GM12874 (cell line): ENCODE measurements around the gene RNF212B.

Experiments
- TF ChIP-seq, protein P1 (sequence below): IDR thresholded peaks from 2 replicates; pipeline ENCODE4 v1.5.1; 2011; ENCODE audit warnings: low read depth, mild to moderate bottlenecking, control low read depth, low read length, moderate library complexity; ENCODE audit not compliant: insufficient read depth

RNF212B gene

DNA sequence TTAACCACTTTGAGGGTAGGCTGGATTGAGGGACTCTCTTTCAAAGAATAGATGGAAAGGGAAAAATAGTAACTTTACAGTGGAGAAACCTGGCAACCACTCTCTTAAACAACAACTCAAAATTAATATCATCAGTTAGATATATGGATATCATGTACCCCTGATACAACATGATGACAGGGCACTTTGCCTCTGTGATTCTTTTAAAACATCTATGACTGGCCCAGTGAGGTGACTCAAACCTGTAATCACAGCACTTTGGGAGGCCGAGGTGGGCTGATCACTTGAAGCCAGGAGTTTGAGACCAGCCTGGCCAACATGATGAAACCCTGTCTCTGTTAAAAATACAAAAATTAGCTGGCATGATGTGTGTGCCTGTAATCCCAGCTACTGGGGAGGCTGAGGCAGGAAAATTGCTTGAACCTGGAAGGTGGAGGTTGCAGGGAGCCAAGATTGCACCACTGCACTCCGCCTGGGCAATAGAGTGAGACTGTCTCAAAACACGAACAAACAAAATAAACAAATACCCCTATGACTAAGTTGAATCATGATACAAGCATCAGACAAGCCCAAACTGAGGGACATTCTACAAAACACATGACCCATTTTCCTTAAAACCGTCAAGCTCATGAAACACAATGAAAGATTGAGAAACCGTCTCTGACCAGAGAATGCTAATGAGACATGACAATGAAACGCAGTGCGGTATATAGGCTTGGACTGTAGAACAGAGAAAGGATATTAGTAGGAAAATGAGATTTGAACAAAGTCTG, 27.9 kb upstream of the RNF212B start:
- TF ChIP-seq, protein P1, sequence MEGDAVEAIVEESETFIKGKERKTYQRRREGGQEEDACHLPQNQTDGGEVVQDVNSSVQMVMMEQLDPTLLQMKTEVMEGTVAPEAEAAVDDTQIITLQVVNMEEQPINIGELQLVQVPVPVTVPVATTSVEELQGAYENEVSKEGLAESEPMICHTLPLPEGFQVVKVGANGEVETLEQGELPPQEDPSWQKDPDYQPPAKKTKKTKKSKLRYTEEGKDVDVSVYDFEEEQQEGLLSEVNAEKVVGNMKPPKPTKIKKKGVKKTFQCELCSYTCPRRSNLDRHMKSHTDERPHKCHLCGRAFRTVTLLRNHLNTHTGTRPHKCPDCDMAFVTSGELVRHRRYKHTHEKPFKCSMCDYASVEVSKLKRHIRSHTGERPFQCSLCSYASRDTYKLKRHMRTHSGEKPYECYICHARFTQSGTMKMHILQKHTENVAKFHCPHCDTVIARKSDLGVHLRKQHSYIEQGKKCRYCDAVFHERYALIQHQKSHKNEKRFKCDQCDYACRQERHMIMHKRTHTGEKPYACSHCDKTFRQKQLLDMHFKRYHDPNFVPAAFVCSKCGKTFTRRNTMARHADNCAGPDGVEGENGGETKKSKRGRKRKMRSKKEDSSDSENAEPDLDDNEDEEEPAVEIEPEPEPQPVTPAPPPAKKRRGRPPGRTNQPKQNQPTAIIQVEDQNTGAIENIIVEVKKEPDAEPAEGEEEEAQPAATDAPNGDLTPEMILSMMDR, result no peak

DNA sequence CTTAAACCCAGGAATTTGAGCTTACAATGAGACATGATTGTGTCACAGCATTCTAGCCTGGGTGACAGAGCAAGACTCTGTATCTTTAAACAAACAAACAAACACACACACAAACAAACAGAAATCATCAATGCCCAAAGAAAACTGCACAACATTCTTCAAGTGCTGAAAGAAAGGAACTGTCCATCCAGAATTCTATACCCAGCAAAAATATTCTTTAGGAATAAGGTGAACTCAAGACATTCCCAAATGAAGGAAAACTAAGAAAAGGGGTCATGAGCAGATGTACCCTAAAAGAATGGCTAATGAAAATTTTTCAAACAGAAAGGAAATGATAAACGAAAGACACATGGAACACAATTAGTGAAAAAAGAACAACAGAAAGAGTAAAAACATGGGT, 22.3 kb upstream of the RNF212B start:
- TF ChIP-seq, protein P1, result no peak

DNA sequence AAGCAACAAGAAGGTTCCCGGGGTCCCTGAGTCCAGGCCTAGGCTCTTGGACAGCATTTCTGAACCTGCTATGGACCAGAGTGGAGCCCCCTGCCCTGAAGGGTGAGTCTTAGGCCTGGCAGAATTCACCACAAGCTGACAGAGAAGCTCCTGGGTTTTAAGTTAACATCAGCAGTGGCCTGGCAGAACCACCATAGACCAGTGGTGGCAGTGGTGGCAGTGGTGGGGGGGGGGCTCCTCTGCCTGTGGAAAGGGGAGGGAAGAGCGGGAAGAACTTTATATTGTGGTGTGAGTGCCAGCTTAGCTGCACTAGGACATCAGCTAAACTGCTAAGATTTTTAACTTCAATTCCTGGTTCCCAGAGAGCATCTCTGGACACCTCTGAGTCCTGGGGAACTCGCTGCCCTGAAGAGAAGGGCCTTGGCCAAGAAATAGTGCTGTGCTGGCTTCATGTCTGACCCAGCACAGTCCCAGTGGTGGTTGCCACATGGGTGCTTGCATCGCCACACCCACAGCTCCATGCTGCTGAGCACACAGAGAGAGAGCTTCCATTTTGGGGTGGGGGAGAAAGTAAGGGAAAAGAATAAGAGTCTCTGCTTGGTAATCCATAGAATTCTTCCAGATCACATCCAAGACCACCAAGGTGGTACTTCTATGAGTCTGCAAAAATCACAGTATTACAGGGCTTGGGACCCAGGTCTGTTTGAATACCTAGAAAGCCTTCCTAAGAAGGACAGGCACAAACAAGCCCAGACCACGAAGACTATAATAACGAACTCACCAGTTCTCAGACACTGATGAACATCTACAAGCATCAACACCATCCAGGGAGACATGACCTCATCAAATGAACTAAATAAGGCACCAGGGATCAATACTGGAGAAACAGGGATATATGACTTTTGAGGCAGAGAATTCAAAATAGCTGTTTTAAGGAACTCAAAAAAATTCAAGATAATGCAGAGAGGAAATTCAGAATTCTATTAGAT, 20.4 kb upstream of the RNF212B start:
- TF ChIP-seq, protein P1, result no peak

DNA sequence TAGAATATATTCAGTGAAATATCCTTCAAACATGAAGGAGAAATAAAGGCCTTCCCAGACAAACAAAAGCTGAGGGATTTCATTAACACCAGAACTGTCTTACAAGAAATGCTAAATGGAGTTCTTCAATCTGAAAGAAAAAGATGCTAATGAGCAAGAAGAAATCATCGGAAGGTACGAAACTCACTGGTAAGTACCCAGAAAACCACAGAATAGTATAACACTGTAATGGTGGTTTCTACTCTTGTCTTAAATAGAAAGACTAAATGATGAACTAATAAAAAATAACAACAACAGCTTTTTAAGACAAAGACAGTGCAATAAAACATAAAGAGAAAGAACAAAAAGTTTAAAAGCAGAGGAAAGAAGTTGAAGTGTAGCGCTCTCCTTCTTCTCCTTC, 18.7 kb upstream of the RNF212B start:
- TF ChIP-seq, protein P1, result no peak

DNA sequence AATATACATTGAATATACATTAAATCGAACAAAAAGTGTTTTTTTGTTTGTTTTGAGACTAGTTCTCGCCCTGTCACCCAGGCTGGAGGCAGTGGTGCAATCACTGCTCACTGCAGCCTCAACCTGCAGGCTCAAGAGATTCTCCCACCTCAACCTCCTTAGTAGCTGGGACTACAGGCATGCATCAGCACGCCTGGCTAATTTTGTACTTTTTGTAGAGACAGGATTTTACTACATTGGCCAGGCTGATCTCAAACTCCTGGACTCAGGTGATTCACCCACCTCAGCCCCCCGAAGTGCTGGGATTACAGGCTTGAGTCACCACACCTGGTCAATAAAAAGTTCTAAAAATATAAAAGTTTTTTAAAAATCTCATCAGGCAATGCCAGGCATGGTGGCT, 10.2 kb upstream of the RNF212B start:
- TF ChIP-seq, protein P1, result no peak

DNA sequence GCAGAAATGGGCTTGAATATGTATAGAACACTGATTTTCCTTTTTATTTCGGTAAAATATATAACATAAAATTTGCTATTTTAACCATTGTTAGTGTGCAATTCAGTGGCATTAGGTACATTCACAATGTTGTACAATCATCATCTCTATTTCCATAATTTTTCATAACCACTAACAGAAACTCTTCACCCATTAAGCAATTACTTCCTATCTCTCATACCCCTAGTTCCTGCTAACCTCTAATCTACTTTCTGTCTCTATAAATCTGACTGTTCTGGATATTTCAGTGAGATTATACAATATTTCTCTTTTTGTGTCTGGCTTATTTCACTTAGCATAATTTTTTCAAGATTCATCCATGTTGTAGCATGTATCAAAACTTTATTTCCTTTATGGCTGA, 8.9 kb upstream of the RNF212B start:
- TF ChIP-seq, protein P1, result no peak

DNA sequence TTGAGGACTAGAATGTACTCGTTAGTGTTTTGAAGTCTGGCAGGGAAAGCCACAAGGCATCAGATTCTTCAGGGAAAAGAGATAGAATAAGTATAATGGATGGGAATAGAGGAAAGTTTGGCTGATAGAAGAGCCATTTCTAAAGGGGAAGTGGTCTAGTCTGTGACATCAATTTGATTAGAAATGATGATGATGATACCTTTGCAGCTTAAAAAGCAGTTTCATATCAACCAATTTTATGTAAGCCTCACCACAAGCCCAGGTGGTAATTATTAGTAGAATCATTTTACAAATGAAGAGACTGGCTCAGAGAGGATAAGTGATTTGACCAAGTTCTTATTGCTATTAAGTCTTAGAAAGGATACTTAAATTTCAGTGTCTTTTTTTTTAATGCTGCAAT, 2.9 kb downstream of the RNF212B start:
- TF ChIP-seq, protein P1, result no peak
